SU-DHL-6 (cell line): Measurements from ENCODE around the gene GAS2L2.

Experiments used
- H2AFZ ChIP-seq: fragments of 200-600 bp; sonication (generic); 2 replicates; pipeline ENCODE4 v1.6.1; 2014; ENCODE audit warnings: low read depth, mild to moderate bottlenecking, moderate library complexity, mixed read lengths, antibody characterized with exemption, low read length; ENCODE audit not compliant: severe bottlenecking
- H3F3A ChIP-seq: fragments of 200-600 bp; shearing (Covaris generic); 2 replicates; pipeline ENCODE4 v1.6.0; 2016; ENCODE audit warnings: antibody characterized with exemption, mild to moderate bottlenecking; ENCODE audit not compliant: insufficient read depth
- H3K27ac ChIP-seq: fragments of 200-600 bp; sonication (generic); 2 replicates; pipeline ENCODE4 v1.5.1; 2016; ENCODE audit warnings: low read depth, mild to moderate bottlenecking, low read length, moderate library complexity, mixed read lengths
- H3K27me3 ChIP-seq: fragments of 200-600 bp; sonication (generic), shearing (Covaris generic); 2 replicates; pipeline ENCODE4 v1.6.0; 2014; ENCODE audit warnings: mild to moderate bottlenecking, low read length
- H3K36me3 ChIP-seq: fragments of 200-600 bp; sonication (generic); 2 replicates; pipeline ENCODE4 v1.6.1; 2014; ENCODE audit warnings: mild to moderate bottlenecking, low read length, mixed read lengths
- H3K4me2 ChIP-seq: fragments of 300-600, 200-600 bp; shearing (Covaris generic), sonication (generic); 2 replicates; pipeline ENCODE4 v1.6.0; 2014; ENCODE audit warnings: low read length, low read depth, mild to moderate bottlenecking; ENCODE audit not compliant: poor library complexity, severe bottlenecking
- H3K4me3 ChIP-seq: fragments of 200-600 bp; sonication (generic); 2 replicates; pipeline ENCODE4 v1.5.1; 2014; ENCODE audit warnings: antibody characterized with exemption, low read length, mild to moderate bottlenecking, mixed read lengths; ENCODE audit not compliant: insufficient read depth, poor library complexity, severe bottlenecking
- H3K79me2 ChIP-seq: fragments of 200-600 bp; sonication (generic); 2 replicates; pipeline ENCODE4 v1.6.1; 2014; ENCODE audit warnings: mild to moderate bottlenecking, low read length, moderate library complexity; ENCODE audit not compliant: insufficient read depth
- H3K9ac ChIP-seq: fragments of 200-600 bp; sonication (generic); 2 replicates; pipeline ENCODE4 v1.7.0; 2014; ENCODE audit warnings: mild to moderate bottlenecking, low read length
- H3K9me2 ChIP-seq: fragments of 200-600 bp; sonication (generic); replicated peaks from 2 replicates; pipeline ENCODE4 v1.6.1; 2014; ENCODE audit warnings: low read length; ENCODE audit not compliant: insufficient read depth
- H3K9me3 ChIP-seq: fragments of 200-600 bp; sonication (generic); 2 replicates; pipeline ENCODE4 v1.6.1; 2014; ENCODE audit warnings: low read length, mixed read lengths; ENCODE audit not compliant: insufficient read depth
- H4K20me1 ChIP-seq: fragments of 200-600 bp; sonication (generic); 2 replicates; pipeline ENCODE4 v1.6.1; 2014; ENCODE audit warnings: low read depth, mild to moderate bottlenecking, antibody characterized with exemption, low read length, moderate library complexity, mixed read lengths
- CTCF ChIP-seq: fragments of 200-600 bp; sonication (generic); IDR thresholded peaks from one replicate; pipeline ENCODE4 v1.5.1; 2017; ENCODE audit warnings: antibody characterized with exemption, mild to moderate bottlenecking, low read length, moderate library complexity; ENCODE audit not compliant: insufficient read depth, poor library complexity, severe bottlenecking
- EZH2phosphoT487 ChIP-seq: fragments of 200-600 bp; sonication (generic), shearing (Covaris generic); conservative IDR thresholded peaks from 2 replicates; pipeline ENCODE4 v1.6.1; 2018; ENCODE audit warnings: mild to moderate bottlenecking, antibody characterized with exemption, low read length, moderate library complexity, mixed read lengths

The GAS2L2 gene

GRCh38 chr17:35790841-35791240 is 37.8 kb upstream of the GAS2L2 start:
- TF ChIP-seq CTCF = no peak
- no peak for TF ChIP-seq EZH2phosphoT487
- Histone ChIP-seq H3K9me2 (no peaks in the 10 kb centered on the region), H3K27me3 (no peaks in the 10 kb centered on the region), H3K9me3 (no peaks in the 10 kb centered on the region), H3K27ac (no peak overlapping the region), H3K9ac (no peak overlapping the region), H4K20me1 (no peaks in the 10 kb centered on the region), H3K79me2 (no peaks in the 10 kb centered on the region), H3F3A (no peaks in the 10 kb centered on the region), H3K4me3 (no peak overlapping the region), H3K36me3 (no peaks in the 10 kb centered on the region), H3K4me2 (no peak overlapping the region), H2AFZ (no peak overlapping the region)

- Histone ChIP-seq H4K20me1 (no peaks in the 10 kb centered on the region), H3K27ac (no peak overlapping the region), H3K27me3 (no peaks in the 10 kb centered on the region), H3K4me3 (no peak overlapping the region), H3F3A (no peaks in the 10 kb centered on the region), H2AFZ (no peak overlapping the region), H3K4me2 (no peak overlapping the region), H3K9me3 (no peaks in the 10 kb centered on the region), H3K79me2 (no peaks in the 10 kb centered on the region), H3K36me3 (no peaks in the 10 kb centered on the region), H3K9ac (no peak overlapping the region), H3K9me2 (no peaks in the 10 kb centered on the region)
- TF ChIP-seq EZH2phosphoT487 (no peak), CTCF (no peak)
Observed at GRCh38 chr17:35788477-35789368, 35.7 kb upstream of the GAS2L2 start.

DNA sequence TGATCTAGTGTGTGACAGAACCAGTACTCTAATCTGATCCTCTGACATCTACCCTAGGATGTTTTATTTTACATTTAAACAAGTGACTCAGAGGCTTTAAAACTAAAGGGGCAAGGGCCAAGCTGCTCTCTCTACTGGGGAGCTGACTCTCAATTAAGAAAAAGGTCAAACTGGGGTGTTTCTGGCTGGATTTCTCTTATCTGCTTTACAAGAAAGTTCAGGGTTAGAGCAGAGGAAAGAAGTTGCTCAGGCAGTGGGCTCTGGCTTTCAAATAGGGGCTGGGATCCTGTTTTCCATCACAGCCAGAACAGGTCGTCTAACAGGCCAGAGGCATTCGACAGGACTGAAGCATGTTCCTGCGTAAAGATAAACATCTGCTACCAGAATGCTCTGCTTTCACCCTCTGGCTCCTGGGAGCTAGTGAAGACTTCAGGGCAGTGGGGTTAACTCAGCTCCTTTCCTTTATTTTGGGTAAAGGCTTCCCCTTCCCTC is 33.9 kb upstream of the GAS2L2 start:
- no peaks in the 10 kb centered on the region for H3K79me2 ChIP-seq
- no peak overlapping the region for H2AFZ ChIP-seq
- no peak for TF ChIP-seq CTCF
- H3K4me2 ChIP-seq = no peak overlapping the region
- H3K9me3 ChIP-seq = no peaks in the 10 kb centered on the region
- no peak overlapping the region for H3K9ac ChIP-seq
- no peak overlapping the region for H3K27ac ChIP-seq
- no peaks in the 10 kb centered on the region for H3K9me2 ChIP-seq
- H4K20me1 ChIP-seq = no peaks in the 10 kb centered on the region
- no peaks in the 10 kb centered on the region for H3K36me3 ChIP-seq
- H3K4me3 ChIP-seq = no peak overlapping the region
- no peaks in the 10 kb centered on the region for H3F3A ChIP-seq
- H3K27me3 ChIP-seq = no peaks in the 10 kb centered on the region
